IMR-90 (cell line): Measurements from ENCODE around the gene TECTA. TPM values are rescaled to one million over a fixed set of nuclear protein-coding genes. Genes with fewer than 3 reads are reported as not detected.
"Not testable (repeated sequence)": the region's sequence is repeated elsewhere in the genome, so short reads cannot be mapped to it uniquely, and the experiment has no call there.

Source experiments
- ATAC-seq: fragments of 200-7000 bp; cut with Tn5 transposase; 2 replicates; pipeline ENCODE4 v1.9.1; 2020; ENCODE audit warnings: low read depth, mild to moderate bottlenecking, moderate library complexity
- BruUV-seq: library from RNA; stranded (reverse); fragments of 400-500 nt; replicated peaks from 2 replicates; lab custom pipeline; 2021; lab: Mats Ljungman, UMichigan
- CTCF ChIA-PET: fragments of 300-600 bp; formaldehyde crosslinking; extraction: SDS; loops from one replicate; lab custom pipeline; 2021; ENCODE audit warnings: antibody characterized with exemption; lab: Yijun Ruan, JAX
- POLR2A ChIA-PET: fragments of 300-600 bp; sonication (Branson Sonifier 250); formaldehyde crosslinking; loops from one replicate; lab custom pipeline; 2022; ENCODE audit warnings: antibody characterized with exemption; ENCODE audit not compliant: unreplicated experiment; lab: Charles Lee
- DNase-seq: peaks from one replicate; pipeline ENCODE4 v3.0.0; 2013
- H2AFZ ChIP-seq: replicated peaks from 2 replicates; pipeline ENCODE3; 2013; ENCODE audit warnings: low read length, mild to moderate bottlenecking; ENCODE audit not compliant: poor library complexity
- H2AK5ac ChIP-seq: 2 replicates; pipeline ENCODE4 v1.6.1; 2013; ENCODE audit warnings: low read depth, low read length, inconsistent platforms
- H2AK9ac ChIP-seq: replicated peaks from 2 replicates; pipeline ENCODE3; 2013; ENCODE audit warnings: mild to moderate bottlenecking, low read depth, low read length, moderate library complexity; ENCODE audit not compliant: poor library complexity
- H2BK120ac ChIP-seq: 2 replicates; pipeline ENCODE4 v1.6.1; 2013; ENCODE audit warnings: low read depth, low read length, inconsistent platforms
- H2BK15ac ChIP-seq: 3 replicates; pipeline ENCODE4 v1.6.1; 2013; ENCODE audit warnings: low read depth, low read length, inconsistent platforms
- H2BK20ac ChIP-seq: 2 replicates; pipeline ENCODE4 v1.6.1; 2013; ENCODE audit warnings: low read depth, mild to moderate bottlenecking, inconsistent platforms, low read length, moderate library complexity
- H2BK5ac ChIP-seq: 2 replicates; pipeline ENCODE4 v1.6.1; 2013; ENCODE audit warnings: mild to moderate bottlenecking, low read depth, low read length, inconsistent platforms; ENCODE audit not compliant: poor library complexity, severe bottlenecking
- H3K14ac ChIP-seq: replicated peaks from 2 replicates; pipeline ENCODE4 v1.6.1; 2013; ENCODE audit warnings: low read depth, low read length, inconsistent platforms
- H3K18ac ChIP-seq: 2 replicates; pipeline ENCODE4 v1.6.1; 2013; ENCODE audit warnings: low read depth, low read length, control low read depth
- H3K23ac ChIP-seq: 2 replicates; pipeline ENCODE4 v1.6.1; 2013; ENCODE audit warnings: low read depth, low read length, inconsistent platforms
- H3K27ac ChIP-seq: 2 replicates; pipeline ENCODE4 v1.5.1; 2013; ENCODE audit warnings: mild to moderate bottlenecking, control low read depth, low read length; ENCODE audit not compliant: insufficient read depth
- H3K27me3 ChIP-seq: 2 replicates; pipeline ENCODE4 v1.6.1; 2013; ENCODE audit warnings: low read length; ENCODE audit not compliant: control insufficient read depth, insufficient read depth
- H3K36me3 ChIP-seq: 2 replicates; pipeline ENCODE4 v1.6.1; 2013; ENCODE audit warnings: low read length, mixed read lengths; ENCODE audit not compliant: control insufficient read depth, insufficient read depth
- H3K4ac ChIP-seq: 2 replicates; pipeline ENCODE4 v1.6.1; 2013; ENCODE audit warnings: low read depth, low read length, inconsistent platforms
- H3K4me1 ChIP-seq: 2 replicates; pipeline ENCODE4 v1.6.1; 2013; ENCODE audit warnings: low read length, mixed read lengths; ENCODE audit not compliant: control insufficient read depth, insufficient read depth
- H3K4me2 ChIP-seq: 2 replicates; pipeline ENCODE4 v1.6.1; 2013; ENCODE audit warnings: low read depth, mild to moderate bottlenecking, control low read depth, low read length, moderate library complexity
- H3K4me3 ChIP-seq: 2 replicates; pipeline ENCODE4 v1.5.1; 2013; ENCODE audit warnings: low read depth, mild to moderate bottlenecking, control low read depth, low read length, moderate library complexity; ENCODE audit not compliant: insufficient read depth
- H3K56ac ChIP-seq: 2 replicates; pipeline ENCODE4 v1.6.1; 2013; ENCODE audit warnings: low read length, inconsistent platforms; ENCODE audit not compliant: insufficient read depth; ENCODE audit errors: extremely low read depth
- H3K79me1 ChIP-seq, 2 experiments: 2 replicates each; pipeline ENCODE4 v1.6.1; 2013; ENCODE audit warnings: low read length in 2 of 2, inconsistent platforms in 1 of 2, low read depth in 1 of 2
- H3K9ac ChIP-seq: 2 replicates; pipeline ENCODE4 v1.6.1; 2013; ENCODE audit warnings: low read depth, low read length, control low read depth
- H3K9me1 ChIP-seq: 2 replicates; pipeline ENCODE4 v1.6.1; 2013; ENCODE audit warnings: low read length, inconsistent platforms; ENCODE audit not compliant: insufficient read depth
- H3K9me3 ChIP-seq: 2 replicates; pipeline ENCODE4 v1.6.1; 2013; ENCODE audit warnings: low read length; ENCODE audit not compliant: control insufficient read depth, insufficient read depth
- H4K20me1 ChIP-seq: 2 replicates; pipeline ENCODE4 v1.6.1; 2013; ENCODE audit warnings: low read length, inconsistent platforms; ENCODE audit not compliant: insufficient read depth
- H4K5ac ChIP-seq: 2 replicates; pipeline ENCODE4 v1.6.1; 2013; ENCODE audit warnings: mild to moderate bottlenecking, low read depth, low read length, control low read depth
- H4K8ac ChIP-seq, 2 experiments: 2 replicates each; pipeline ENCODE4 v1.6.1; 2013; ENCODE audit warnings: low read depth in 2 of 2, low read length in 2 of 2, control low read depth in 1 of 2, inconsistent platforms in 1 of 2
- H4K91ac ChIP-seq: 2 replicates; pipeline ENCODE4 v1.6.1; 2013; ENCODE audit warnings: low read depth, low read length, inconsistent platforms; ENCODE audit not compliant: insufficient read depth
- WGBS, 2 experiments: methylation state at CpG; one replicate each; pipeline versions ENCODE4 v1.1.5 to v1.1.7; 2013; ENCODE audit warnings: missing lambda C conversion rate in 2 of 2; ENCODE audit not compliant: insufficient read length in 1 of 2; ENCODE audit errors: extremely low coverage in 2 of 2; 5-methylcytosine and 5-hydroxymethylcytosine counted together
- dilution Hi-C: fragments of 300-500 bp; cut with HindIII; formaldehyde crosslinking; loops from one replicate; pipeline ENCODE4 v1.14.3; 2018; ENCODE audit warnings: low sequenced_read_pairs; ENCODE audit not compliant: unreplicated experiment
- in situ Hi-C: fragments of 300-500 bp; cut with MboI; formaldehyde crosslinking; loops from 3 replicates; pipeline ENCODE4 v1.14.3; 2019; ENCODE audit warnings: low sequenced_read_pairs, inconsistent platforms, mixed read lengths
- intact Hi-C: fragments of 100-400 bp; cut with micrococcal nuclease; formaldehyde crosslinking; loops from 2 replicates; pipeline ENCODE4 v1.10.0; 2022
- polyA plus RNA-seq, 3 experiments: library from polyadenylated mRNA; depleted of rRNA; stranded (reverse); fragments of >200 nt; gene quantifications; 2 replicates each; pipeline ENCODE4 v1.2.3, GENCODE V29; 2012; ENCODE audit warnings: low replicate concordance in 1 of 3
- total RNA-seq: library from RNA; depleted of rRNA; stranded (reverse); fragments of >200 nt; gene quantifications from 2 replicates; pipeline ENCODE4 v1.2.3, GENCODE V29; 2012

Gene TECTA
- total and polyA plus RNA-seq, 2 of the 4 experiments (the other 2 are of a cell fraction) = 0.17 to 0.18 TPM

DNA sequence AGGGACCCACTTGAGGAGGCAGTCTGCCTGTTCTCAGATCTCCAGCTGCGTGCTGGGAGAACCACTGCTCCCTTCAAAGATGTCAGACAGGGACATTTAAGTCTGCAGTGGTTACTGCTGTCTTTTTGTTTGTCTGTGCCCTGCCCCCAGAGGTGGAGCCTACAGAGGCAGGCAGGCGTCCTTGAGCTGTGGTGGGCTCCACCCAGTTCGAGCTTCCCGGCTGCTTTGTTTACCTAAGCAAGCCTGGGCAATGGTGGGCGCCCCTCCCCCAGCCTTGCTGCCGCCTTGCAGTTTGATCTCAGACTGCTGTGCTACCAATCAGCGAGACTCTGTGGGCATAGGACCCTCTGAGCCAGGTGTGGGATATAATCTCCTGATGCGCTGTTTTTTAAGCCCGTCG lies 76.6 kb downstream of the TECTA start:
- DNase-seq, dilution Hi-C loops, H3K4me1 ChIP-seq: not testable (repeated sequence)

More for the DNA sequence above, 76.6 kb downstream of the TECTA start:
- POLR2A ChIA-PET, BruUV-seq, H3K79me1 ChIP-seq, H4K91ac ChIP-seq, H4K20me1 ChIP-seq, H2AK5ac ChIP-seq, H4K8ac ChIP-seq, H4K5ac ChIP-seq, H3K27me3 ChIP-seq, H3K56ac ChIP-seq, CTCF ChIA-PET, H2AK9ac ChIP-seq, H3K27ac ChIP-seq, ATAC-seq, intact Hi-C loops, H3K9me1 ChIP-seq, H3K4me3 ChIP-seq, H3K23ac ChIP-seq, H3K9me3 ChIP-seq, H2AFZ ChIP-seq, H2BK120ac ChIP-seq, H3K4me2 ChIP-seq, H2BK5ac ChIP-seq, H2BK20ac ChIP-seq, H3K36me3 ChIP-seq, H2BK15ac ChIP-seq, H3K14ac ChIP-seq, in situ Hi-C loops, H3K4ac ChIP-seq, H3K18ac ChIP-seq, H3K9ac ChIP-seq: not testable (repeated sequence)
- WGBS, 2 experiments = no CpG with 5 or more reads among the region's 10 CpGs
